Sigmoid colon (tissue), 7 donors: ENCODE data around the gene SAFB. TPM values are rescaled to one million over a fixed set of nuclear protein-coding genes. Genes with fewer than 3 reads are reported as not detected.

Source experiments
- DNase-seq: peaks from one replicate; pipeline ENCODE4 v3.0.0-alpha.2; 2019
- H3K27ac ChIP-seq, 4 donors: fragments of 200-600 bp; sonication (generic); one replicate each; pipeline ENCODE4 v1.5.1; 2016 to 2019; ENCODE audit warnings: mild to moderate bottlenecking in 1 of 4
- H3K27me3 ChIP-seq, 3 donors: fragments of 200-600 bp; sonication (generic); one replicate each; pipeline ENCODE4 v1.5.1; 2019; ENCODE audit warnings: mild to moderate bottlenecking in 1 of 3
- H3K36me3 ChIP-seq, 4 donors: fragments of 200-600 bp; sonication (generic); one replicate each; pipeline ENCODE4 v1.5.1; 2016 to 2019
- H3K4me1 ChIP-seq, 4 donors: fragments of 200-600 bp; sonication (generic); one replicate each; pipeline ENCODE4 v1.5.1; 2017 to 2019
- H3K4me3 ChIP-seq, 4 donors: fragments of 200-600 bp; sonication (generic); one replicate each; pipeline ENCODE4 v1.5.1; 2017 to 2019; ENCODE audit warnings: mild to moderate bottlenecking in 2 of 4, moderate library complexity in 1 of 4
- H3K9me3 ChIP-seq, 4 donors: fragments of 200-600 bp in 3 of 4; sonication (generic) in 3 of 4; one replicate each; pipeline versions ENCODE4 v1.5.1 to v1.6.1; 2013 to 2019
- CTCF ChIP-seq, 4 experiments: fragments of 450-650 bp in 3 of 4; fragments of 200-600 bp in 1 of 4; IDR thresholded peaks; one replicate each; pipeline ENCODE4 v1.5.1; 2016 to 2019; ENCODE audit warnings: antibody characterized with exemption in 4 of 4, mild to moderate bottlenecking in 3 of 4, moderate library complexity in 2 of 4
- EP300 ChIP-seq, 4 donors: sonication (generic); formaldehyde crosslinking; IDR thresholded peaks; one replicate each; pipeline ENCODE4 v1.6.1; 2017; ENCODE audit warnings: antibody characterized with exemption in 4 of 4
- POLR2A ChIP-seq, 2 donors: fragments of 450-650 bp; IDR thresholded peaks; one replicate each; pipeline ENCODE4 v1.6.1; 2016; ENCODE audit warnings: antibody characterized with exemption in 2 of 2, mild to moderate bottlenecking in 2 of 2, moderate library complexity in 2 of 2
- POLR2AphosphoS5 ChIP-seq, 4 donors: sonication (generic); formaldehyde crosslinking; IDR thresholded peaks; one replicate each; pipeline ENCODE4 v1.6.1; 2017; ENCODE audit warnings: antibody characterized with exemption in 4 of 4
- WGBS, 2 donors: extraction: QIAGEN DNeasy Blood & Tissue Kit; methylation state at CpG; one replicate each; pipeline ENCODE4 v1.1.7; 2013; 5-methylcytosine and 5-hydroxymethylcytosine counted together
- intact Hi-C: fragments of 100-400 bp; cut with DNase I; formaldehyde crosslinking; loops from one replicate; pipeline ENCODE4 v1.15.1; 2023
- polyA plus RNA-seq, 3 donors: library from polyadenylated mRNA; stranded (reverse); fragments of 200-250 nt; gene quantifications; one replicate each; pipeline ENCODE4 v1.2.3, GENCODE V29; 2013
- total RNA-seq, 4 donors: library from RNA; depleted of rRNA; stranded (reverse); fragments of >200 nt; gene quantifications; one replicate each; pipeline ENCODE4 v1.1.0, GENCODE V29; 2016
- donor health status: healthy with polysubstance abuse.
- donor health status: Bipolar disorder and iron deficiency.
- donor health status: healthy.

The SAFB gene
- total and polyA plus RNA-seq, 7 donors = 25.7 to 75.9 (median 54.6) TPM

DNA sequence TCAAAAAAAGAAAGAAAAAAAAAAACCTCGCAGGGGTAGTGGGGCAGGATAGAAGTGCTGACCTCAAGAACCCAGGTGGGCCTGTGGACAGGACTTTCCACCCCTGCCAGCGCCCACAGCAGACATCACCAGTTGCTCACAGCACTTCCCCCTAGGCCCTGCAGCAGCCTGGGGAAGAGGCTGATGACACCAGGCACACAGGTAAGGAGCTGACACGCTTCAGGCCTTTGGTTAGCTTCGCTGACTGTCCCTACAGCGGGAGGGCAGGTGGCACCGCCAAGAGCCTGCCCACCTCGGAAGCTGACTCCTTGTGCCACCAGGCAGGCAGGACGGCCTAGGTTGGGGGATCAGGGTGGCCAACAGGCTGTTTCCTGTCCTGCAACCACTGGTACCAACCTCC is 88.1 kb downstream of the SAFB start:
- no peaks in the 10 kb centered on the region for H3K9me3 ChIP-seq
- intact Hi-C loops = no loop called here
- H3K4me1 ChIP-seq = peaks cover 0 to under 1% (median 0%) of the 10 kb centered on the region in 4 donors
- DNase-seq = peak; percentile 43
- H3K36me3 ChIP-seq = peaks cover 0 to 80% (median 54%) of the 10 kb centered on the region in 4 donors
- H3K27me3 ChIP-seq = no peaks in the 10 kb centered on the region
- H3K27ac ChIP-seq = no peak overlapping the region
- H3K4me3 ChIP-seq = no peak overlapping the region
- TF ChIP-seq POLR2A (IDR thresholded peaks at IDR 0.05) (no peak), EP300 (IDR thresholded peaks at IDR 0.05) (no peak), CTCF (IDR thresholded peaks at IDR 0.05) (no peak), POLR2AphosphoS5 (IDR thresholded peaks at IDR 0.05) (no peak)
- WGBS, 2 donors = 93% methylated on average over 8 of the region's 8 CpGs

- Histone ChIP-seq H3K27ac (no peak overlapping the region), H3K36me3 (peaks cover 0 to 73% (median 47%) of the 10 kb centered on the region in 4 donors), H3K9me3 (no peaks in the 10 kb centered on the region), H3K27me3 (no peaks in the 10 kb centered on the region), H3K4me3 (no peak overlapping the region), H3K4me1 (peaks cover 0 to 7% (median 0%) of the 10 kb centered on the region in 4 donors)
- WGBS, 2 donors = 90 to 92% methylated on average over 25 of the region's 25 CpGs
- DNase-seq = peak; percentile 51
- TF ChIP-seq POLR2AphosphoS5 (IDR thresholded peaks at IDR 0.05) = no peak
- TF ChIP-seq EP300 (IDR thresholded peaks at IDR 0.05) = no peak
- no peak for TF ChIP-seq POLR2A (IDR thresholded peaks at IDR 0.05)
- no peak for TF ChIP-seq CTCF (IDR thresholded peaks at IDR 0.05)
- intact Hi-C loops = no loop called here
Observed at GRCh38 chr19:5711713-5712161, 88.9 kb downstream of the SAFB start.

- peaks cover 0 to 17% (median 7%) of the 10 kb centered on the region in 4 donors for H3K4me1 ChIP-seq
Observed at GRCh38 chr19:5713228-5713627, 90.3 kb downstream of the SAFB start.

GRCh38 chr19:5714816-5715215 is 91.9 kb downstream of the SAFB start:
- H3K4me1 ChIP-seq = peaks cover 0 to 30% (median 20%) of the 10 kb centered on the region in 4 donors
- WGBS, 2 donors = 90 to 95% methylated on average over 10 of the region's 10 CpGs
- peaks cover 0 to 52% (median 31%) of the 10 kb centered on the region in 4 donors for H3K36me3 ChIP-seq
- no peaks in the 10 kb centered on the region for H3K9me3 ChIP-seq
- no peak for TF ChIP-seq POLR2AphosphoS5 (IDR thresholded peaks at IDR 0.05)
- no peak for TF ChIP-seq EP300 (IDR thresholded peaks at IDR 0.05)
- no peak for TF ChIP-seq CTCF (IDR thresholded peaks at IDR 0.05)
- TF ChIP-seq POLR2A (IDR thresholded peaks at IDR 0.05) = no peak
- no peak for DNase-seq
- H3K27me3 ChIP-seq = no peaks in the 10 kb centered on the region
- H3K27ac ChIP-seq = no peak overlapping the region
- intact Hi-C loops = no loop called here
- no peak overlapping the region for H3K4me3 ChIP-seq

More at GRCh38 chr19:5713228-5713627, 90.3 kb downstream of the SAFB start:
- TF ChIP-seq POLR2A (IDR thresholded peaks at IDR 0.05) = no peak
- TF ChIP-seq CTCF (IDR thresholded peaks at IDR 0.05) = no peak
- TF ChIP-seq POLR2AphosphoS5 (IDR thresholded peaks at IDR 0.05) = no peak
- no peak for TF ChIP-seq EP300 (IDR thresholded peaks at IDR 0.05)
- intact Hi-C loops = no loop called here
- Histone ChIP-seq H3K27me3 (no peaks in the 10 kb centered on the region), H3K27ac (no peak overlapping the region), H3K4me3 (no peak overlapping the region), H3K36me3 (peaks cover 0 to 65% (median 32%) of the 10 kb centered on the region in 4 donors), H3K9me3 (no peaks in the 10 kb centered on the region)
- WGBS, 2 donors = 98 to 99% methylated on average over 9 of the region's 9 CpGs
- no peak for DNase-seq
